ENCODE measurements around the gene KSR1.

The KSR1 gene

DNA sequence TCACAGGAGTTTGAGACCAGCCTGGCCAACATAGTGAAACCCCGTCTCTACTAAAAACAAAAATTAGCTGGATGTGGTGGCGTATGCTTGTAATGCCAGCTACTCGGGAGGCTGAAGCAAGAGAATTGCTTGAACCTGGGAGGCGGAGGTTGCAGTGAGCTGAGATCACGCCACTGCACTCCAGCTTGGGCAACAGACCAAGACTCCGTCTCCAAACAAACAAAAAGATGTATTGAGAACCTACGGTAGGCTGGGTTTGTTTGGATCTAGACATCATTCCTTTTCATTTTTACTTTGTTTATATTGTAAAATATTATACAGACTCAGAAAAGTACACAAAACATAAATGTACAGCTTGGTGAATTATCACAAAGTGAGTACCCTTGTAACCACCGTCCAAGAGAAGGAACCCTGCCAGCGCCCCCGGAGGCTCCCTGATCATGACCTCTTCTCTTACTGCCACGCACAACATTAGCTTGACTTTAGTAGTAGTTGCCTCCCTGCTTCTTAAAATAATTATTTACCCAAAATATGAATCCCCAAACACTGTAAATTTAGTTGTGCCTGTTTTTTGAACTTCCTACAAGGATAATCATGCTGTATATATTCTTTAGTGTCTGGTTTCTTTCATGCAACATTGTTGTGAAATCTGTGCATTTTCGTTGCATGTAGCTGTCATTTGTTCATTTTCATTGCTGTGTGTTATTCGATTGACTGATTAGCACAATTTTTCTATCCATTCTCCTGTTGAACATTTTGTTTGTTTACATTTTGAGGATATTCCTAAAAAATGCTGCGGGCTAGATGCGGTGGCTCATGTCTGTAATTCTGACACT lies 56.5 kb downstream of the KSR1 start:
- no peak for DNase-seq
- Histone ChIP-seq H3K27me3 (replicated peaks in 2 of 5; ENCODE audit: control insufficient read depth in 4 of 5, insufficient read depth in 5 of 5, low read length in 4 of 5) (no peaks in the 10 kb centered on the region), H3K27ac (ENCODE audit: insufficient read depth in 1 of 2, low read depth in 1 of 2, low read length in 2 of 2, poor library complexity in 1 of 2, severe bottlenecking in 2 of 2) (no peak overlapping the region), H3K36me3 (ENCODE audit: control insufficient read depth in 4 of 4, insufficient read depth in 4 of 4, low read length in 3 of 4) (no peaks in the 10 kb centered on the region), H3K4me1 (ENCODE audit: control extremely low read depth in 1 of 4, control insufficient read depth in 4 of 4, insufficient read depth in 4 of 4, low read length in 3 of 4) (peaks cover 0 to 6% (median 0%) of the 10 kb centered on the region in 4 experiments), H3K9me3 (ENCODE audit: control extremely low read depth in 1 of 5, control insufficient read depth in 4 of 5, insufficient read depth in 2 of 5, low read depth in 1 of 5, low read length in 4 of 5) (no peaks in the 10 kb centered on the region), H3K4me3 (ENCODE audit: control insufficient read depth in 1 of 7, extremely low read depth in 1 of 7, insufficient read depth in 4 of 7, low read depth in 2 of 7, low read length in 6 of 7) (no peak overlapping the region)
- CTCF ChIA-PET = interaction anchor here (0.5 to 1.4 kb wide), 6 partner anchors 18 to 89 kb away, joined by 3 to 4 read pairs (median 3); partner anchors contain the start of gene KSR1
- 100% methylated on average over 9 of the region's 15 CpGs for WGBS (ENCODE audit: insufficient coverage)
- POLR2A ChIA-PET = no interaction called here

- 100% methylated on average over 8 of the region's 8 CpGs for WGBS (ENCODE audit: insufficient coverage)
- peaks cover 0 to 6% (median 0%) of the 10 kb centered on the region in 4 experiments for H3K4me1 ChIP-seq (ENCODE audit: control extremely low read depth in 1 of 4, control insufficient read depth in 4 of 4, insufficient read depth in 4 of 4, low read length in 3 of 4)
- ChIA-PET CTCF (interaction anchor here (0.7 to 1.3 kb wide), 3 partner anchors 15 to 50 kb away, joined by 3 read pairs; no protein-coding TSS in a partner anchor), POLR2A (interaction anchor here (0.5 kb wide), 1 partner anchor 802 kb away, joined by 3 read pairs; no protein-coding TSS in a partner anchor)
- H3K27me3 ChIP-seq (replicated peaks in 2 of 5; ENCODE audit: control insufficient read depth in 4 of 5, insufficient read depth in 5 of 5, low read length in 4 of 5) = no peaks in the 10 kb centered on the region
- H3K9me3 ChIP-seq (ENCODE audit: control extremely low read depth in 1 of 5, control insufficient read depth in 4 of 5, insufficient read depth in 2 of 5, low read depth in 1 of 5, low read length in 4 of 5) = no peaks in the 10 kb centered on the region
- H3K27ac ChIP-seq (ENCODE audit: insufficient read depth in 1 of 2, low read depth in 1 of 2, low read length in 2 of 2, poor library complexity in 1 of 2, severe bottlenecking in 2 of 2) = no peak overlapping the region
- no peak for DNase-seq
- H3K4me3 ChIP-seq (ENCODE audit: control insufficient read depth in 1 of 7, extremely low read depth in 1 of 7, insufficient read depth in 4 of 7, low read depth in 2 of 7, low read length in 6 of 7) = no peak overlapping the region
- H3K36me3 ChIP-seq (ENCODE audit: control insufficient read depth in 4 of 4, insufficient read depth in 4 of 4, low read length in 3 of 4) = no peaks in the 10 kb centered on the region
Measured at GRCh38 chr17:27513849-27514248, 57.6 kb downstream of the KSR1 start.

- Histone ChIP-seq H3K27me3 (replicated peaks in 2 of 5; ENCODE audit: control insufficient read depth in 4 of 5, insufficient read depth in 5 of 5, low read length in 4 of 5) (no peaks in the 10 kb centered on the region), H3K4me3 (ENCODE audit: control insufficient read depth in 1 of 7, extremely low read depth in 1 of 7, insufficient read depth in 4 of 7, low read depth in 2 of 7, low read length in 6 of 7) (no peak overlapping the region), H3K27ac (ENCODE audit: insufficient read depth in 1 of 2, low read depth in 1 of 2, low read length in 2 of 2, poor library complexity in 1 of 2, severe bottlenecking in 2 of 2) (no peak overlapping the region), H3K9me3 (ENCODE audit: control extremely low read depth in 1 of 5, control insufficient read depth in 4 of 5, insufficient read depth in 2 of 5, low read depth in 1 of 5, low read length in 4 of 5) (no peaks in the 10 kb centered on the region), H3K4me1 (ENCODE audit: control extremely low read depth in 1 of 4, control insufficient read depth in 4 of 4, insufficient read depth in 4 of 4, low read length in 3 of 4) (peaks cover 0 to 11% (median 0%) of the 10 kb centered on the region in 4 experiments), H3K36me3 (ENCODE audit: control insufficient read depth in 4 of 4, insufficient read depth in 4 of 4, low read length in 3 of 4) (no peaks in the 10 kb centered on the region)
- CTCF ChIA-PET = interaction anchor here (1.3 kb wide), 1 partner anchor 14 kb away, joined by 3 read pairs; no protein-coding TSS in a partner anchor
- no peak for DNase-seq
- 96% methylated on average over 3 of the region's 7 CpGs for WGBS (ENCODE audit: insufficient coverage)
- POLR2A ChIA-PET = interaction anchor here (0.5 kb wide), 1 partner anchor 57 kb away, joined by 3 read pairs; no protein-coding TSS in a partner anchor
Measured at GRCh38 chr17:27514595-27515413, 58.6 kb downstream of the KSR1 start.

DNA sequence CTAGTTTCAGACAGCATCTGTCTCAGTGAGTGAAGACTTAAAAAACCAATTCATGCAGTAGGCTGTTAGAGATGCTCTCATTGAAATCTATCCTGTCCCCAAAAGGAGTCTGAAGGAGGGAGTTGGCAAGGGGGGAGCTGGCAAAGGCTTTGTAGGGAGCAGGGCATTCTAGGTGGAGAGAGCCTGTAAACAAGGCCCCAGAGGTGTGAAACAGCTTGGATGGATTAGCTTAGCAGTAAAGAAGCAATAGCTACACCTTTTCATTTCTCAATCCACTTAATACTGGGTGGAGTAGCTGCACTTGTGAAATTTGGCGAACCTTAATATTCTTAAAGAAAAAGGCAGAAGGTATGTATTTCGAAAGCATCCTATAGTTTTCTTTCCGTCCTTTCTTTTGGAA lies 61.8 kb downstream of the KSR1 start:
- Histone ChIP-seq H3K27me3 (replicated peaks in 2 of 5; ENCODE audit: control insufficient read depth in 4 of 5, insufficient read depth in 5 of 5, low read length in 4 of 5) (no peaks in the 10 kb centered on the region), H3K9me3 (ENCODE audit: control extremely low read depth in 1 of 5, control insufficient read depth in 4 of 5, insufficient read depth in 2 of 5, low read depth in 1 of 5, low read length in 4 of 5) (no peaks in the 10 kb centered on the region), H3K4me1 (ENCODE audit: control extremely low read depth in 1 of 4, control insufficient read depth in 4 of 4, insufficient read depth in 4 of 4, low read length in 3 of 4) (peaks cover 0 to 16% (median 8%) of the 10 kb centered on the region in 4 experiments), H3K27ac (ENCODE audit: insufficient read depth in 1 of 2, low read depth in 1 of 2, low read length in 2 of 2, poor library complexity in 1 of 2, severe bottlenecking in 2 of 2) (no peak overlapping the region), H3K36me3 (ENCODE audit: control insufficient read depth in 4 of 4, insufficient read depth in 4 of 4, low read length in 3 of 4) (no peaks in the 10 kb centered on the region), H3K4me3 (ENCODE audit: control insufficient read depth in 1 of 7, extremely low read depth in 1 of 7, insufficient read depth in 4 of 7, low read depth in 2 of 7, low read length in 6 of 7) (no peak overlapping the region)
- CTCF ChIA-PET = interaction anchor here (1.0 to 1.3 kb wide), 4 partner anchors 11 to 81 kb away, joined by 3 to 5 read pairs (median 4); no protein-coding TSS in a partner anchor
- POLR2A ChIA-PET = no interaction called here
- 93% methylated on average over 3 of the region's 3 CpGs for whole genome bisulfite sequencing (ENCODE audit: insufficient coverage)
- DNase-seq = no peak

- Histone ChIP-seq H3K9me3 (ENCODE audit: control extremely low read depth in 1 of 5, control insufficient read depth in 4 of 5, insufficient read depth in 2 of 5, low read depth in 1 of 5, low read length in 4 of 5) (no peaks in the 10 kb centered on the region), H3K36me3 (ENCODE audit: control insufficient read depth in 4 of 4, insufficient read depth in 4 of 4, low read length in 3 of 4) (no peaks in the 10 kb centered on the region), H3K27me3 (replicated peaks in 2 of 5; ENCODE audit: control insufficient read depth in 4 of 5, insufficient read depth in 5 of 5, low read length in 4 of 5) (no peaks in the 10 kb centered on the region), H3K4me3 (ENCODE audit: control insufficient read depth in 1 of 7, extremely low read depth in 1 of 7, insufficient read depth in 4 of 7, low read depth in 2 of 7, low read length in 6 of 7) (no peak overlapping the region), H3K4me1 (ENCODE audit: control extremely low read depth in 1 of 4, control insufficient read depth in 4 of 4, insufficient read depth in 4 of 4, low read length in 3 of 4) (peaks cover 0 to 16% (median 8%) of the 10 kb centered on the region in 4 experiments), H3K27ac (ENCODE audit: insufficient read depth in 1 of 2, low read depth in 1 of 2, low read length in 2 of 2, poor library complexity in 1 of 2, severe bottlenecking in 2 of 2) (no peak overlapping the region)
- ChIA-PET CTCF (interaction anchor here (0.8 to 1.3 kb wide), 6 partner anchors 10 to 81 kb away, joined by 3 to 5 read pairs (median 4); no protein-coding TSS in a partner anchor), POLR2A (interaction anchor here (1.0 kb wide), 1 partner anchor 12 kb away, joined by 3 read pairs; no protein-coding TSS in a partner anchor)
- WGBS (ENCODE audit: insufficient coverage) = 100% methylated on average over 8 of the region's 13 CpGs
- no peak for DNase-seq
Measured at GRCh38 chr17:27518545-27519521, 62.6 kb downstream of the KSR1 start.

DNA sequence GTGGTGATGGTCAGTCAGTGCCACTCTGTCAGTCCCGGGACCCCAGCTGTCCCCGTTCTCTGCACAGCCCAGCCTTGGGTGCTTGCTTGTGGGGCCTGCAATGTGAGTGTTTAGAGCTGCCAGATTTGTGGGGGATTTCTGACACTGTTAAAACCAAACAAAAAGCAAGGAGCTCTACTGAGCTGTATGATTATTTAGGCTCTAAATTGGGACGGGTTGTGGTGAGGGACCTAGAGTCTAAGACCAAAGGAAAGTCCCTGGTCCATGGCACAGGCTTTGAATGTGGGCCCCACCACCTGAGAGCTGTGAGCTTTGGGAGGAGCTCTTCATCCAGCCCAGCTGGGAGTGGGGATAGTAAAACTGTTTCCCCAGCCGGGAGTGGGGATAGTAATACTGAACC lies 63.3 kb downstream of the KSR1 start:
- peaks cover 0 to 16% (median 12%) of the 10 kb centered on the region in 4 experiments for H3K4me1 ChIP-seq (ENCODE audit: control extremely low read depth in 1 of 4, control insufficient read depth in 4 of 4, insufficient read depth in 4 of 4, low read length in 3 of 4)
- no peak overlapping the region for H3K4me3 ChIP-seq (ENCODE audit: control insufficient read depth in 1 of 7, extremely low read depth in 1 of 7, insufficient read depth in 4 of 7, low read depth in 2 of 7, low read length in 6 of 7)
- DNase-seq = no peak
- H3K27ac ChIP-seq (ENCODE audit: insufficient read depth in 1 of 2, low read depth in 1 of 2, low read length in 2 of 2, poor library complexity in 1 of 2, severe bottlenecking in 2 of 2) = no peak overlapping the region
- H3K9me3 ChIP-seq (ENCODE audit: control extremely low read depth in 1 of 5, control insufficient read depth in 4 of 5, insufficient read depth in 2 of 5, low read depth in 1 of 5, low read length in 4 of 5) = no peaks in the 10 kb centered on the region
- no peaks in the 10 kb centered on the region for H3K36me3 ChIP-seq (ENCODE audit: control insufficient read depth in 4 of 4, insufficient read depth in 4 of 4, low read length in 3 of 4)
- ChIA-PET POLR2A (interaction anchor here (1.0 kb wide), 1 partner anchor 12 kb away, joined by 3 read pairs; no protein-coding TSS in a partner anchor), CTCF (interaction anchor here (0.8 to 1.1 kb wide), 2 partner anchors 28 to 39 kb away, joined by 3 to 4 read pairs; no protein-coding TSS in a partner anchor)
- no peaks in the 10 kb centered on the region for H3K27me3 ChIP-seq (replicated peaks in 2 of 5; ENCODE audit: control insufficient read depth in 4 of 5, insufficient read depth in 5 of 5, low read length in 4 of 5)
- 100% methylated on average over 2 of the region's 4 CpGs for WGBS (ENCODE audit: insufficient coverage)

Data from common myeloid progenitor, CD34-positive (primary cell).